ENCODE results near the gene CAPSL. TPM values are rescaled to one million over a fixed set of nuclear protein-coding genes. Genes with fewer than 3 reads are reported as not detected.

The CAPSL gene
- total and polyA plus RNA-seq, 2 of the 8 experiments (the other 6 are each of a cell fraction or from before 2014, with no cell fraction given), result not detected

DNA sequence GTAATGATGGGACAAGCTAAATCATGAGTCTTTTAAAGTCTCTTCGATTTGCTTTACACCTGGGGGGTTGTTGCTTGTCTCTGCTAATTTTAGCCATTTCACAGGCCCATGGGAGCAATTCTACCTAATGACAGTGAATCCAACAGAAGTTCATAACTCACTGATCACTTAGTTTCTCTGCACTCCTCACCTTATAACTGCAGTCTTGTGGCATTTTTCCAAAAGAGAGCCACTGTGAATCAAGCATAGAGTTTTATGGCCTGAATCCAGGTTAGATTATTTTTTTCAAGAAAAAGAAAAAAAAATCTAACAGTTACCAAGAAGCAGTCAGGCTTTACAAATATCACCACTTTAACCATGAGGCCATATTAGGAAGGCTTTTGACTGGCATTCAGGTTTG is 83.2 kb downstream of the CAPSL start:
- H3K4me3 ChIP-seq (ENCODE audit: extremely low read depth in 1 of 4, insufficient read depth in 2 of 4, low read depth in 3 of 4, low read length in 4 of 4), result no peak overlapping the region
- H3K4me2 ChIP-seq (ENCODE audit: insufficient read depth in 1 of 2, low read depth in 2 of 2, low read length in 2 of 2), result no peak overlapping the region
- no peaks in the 10 kb centered on the region for H3K36me3 ChIP-seq (ENCODE audit: control insufficient read depth in 2 of 4, insufficient read depth in 4 of 4, low read length in 3 of 4)
- no peak overlapping the region for H3K56ac ChIP-seq (replicated peaks; ENCODE audit: insufficient read length, low read depth, low read length)
- WGBS, 2 experiments (ENCODE audit: extremely low coverage in 1 of 2, insufficient coverage in 1 of 2, insufficient read length in 1 of 2, insufficient replicate concordance in 2 of 2, low coverage in 1 of 2, low lambda C conversion rate in 2 of 2, missing lambda C conversion rate in 1 of 2), result 92% methylated on average over 1 of the region's 1 CpG; no CpG with 5 or more reads in 1 of the 2 experiments
- no peak overlapping the region for H2BK15ac ChIP-seq (ENCODE audit: low read length)
- no peaks in the 10 kb centered on the region for H3K27me3 ChIP-seq (replicated peaks in 1 of 4; ENCODE audit: control insufficient read depth in 3 of 4, extremely low read depth in 1 of 4, insufficient read depth in 3 of 4, low read length in 3 of 4)
- FAIRE-seq (no peak), DNase-seq (ENCODE audit: low read depth in 1 of 2, low spot score in 2 of 2) (no peak)
- H2AK5ac ChIP-seq (ENCODE audit: low read depth, low read length), result no peak overlapping the region
- no peaks in the 10 kb centered on the region for H3K79me2 ChIP-seq (ENCODE audit: control insufficient read depth in 1 of 2, insufficient read depth in 2 of 2, low read length in 2 of 2)
- no peak overlapping the region for H3K9ac ChIP-seq (replicated peaks in 1 of 4; ENCODE audit: extremely low read depth in 1 of 4, low read depth in 3 of 4, low read length in 3 of 4)
- no peaks in the 10 kb centered on the region for H3K23me2 ChIP-seq (ENCODE audit: low read depth, low read length)
- H2BK120ac ChIP-seq (replicated peaks; ENCODE audit: low read depth, low read length), result no peak overlapping the region
- no peak overlapping the region for H3K14ac ChIP-seq (ENCODE audit: insufficient read length)
- H3K9me3 ChIP-seq (ENCODE audit: insufficient read depth in 2 of 2, low read depth in 1 of 2, low read length in 1 of 2), result no peaks in the 10 kb centered on the region
- peaks cover 0 to 7% (median 2%) of the 10 kb centered on the region in 4 experiments; a peak in 3 of 7 replicates for H3K4me1 ChIP-seq (replicated peaks in 1 of 4; ENCODE audit: control insufficient read depth in 3 of 4, insufficient read depth in 4 of 4, low read length in 3 of 4)
- H3K4ac ChIP-seq (replicated peaks; ENCODE audit: insufficient read length, low read depth, low read length), result no peak overlapping the region
- no peak overlapping the region for H2AFZ ChIP-seq (ENCODE audit: low read length)
- H2BK12ac ChIP-seq (ENCODE audit: low read depth, low read length), result no peak overlapping the region
- no peak overlapping the region for H3K27ac ChIP-seq (ENCODE audit: low read depth, low read length)
- H4K91ac ChIP-seq (replicated peaks; ENCODE audit: insufficient read length, low read length), result no peak overlapping the region
- no peak overlapping the region for H2BK5ac ChIP-seq (ENCODE audit: low read depth, low read length)
- H3K79me1 ChIP-seq (ENCODE audit: low read depth, low read length), result no peaks in the 10 kb centered on the region
- H4K5ac ChIP-seq (ENCODE audit: insufficient read length, low read depth, low read length), result no peak overlapping the region
- H4K20me1 ChIP-seq (replicated peaks in 1 of 2; ENCODE audit: control insufficient read depth in 1 of 2, insufficient read depth in 2 of 2, low read length in 2 of 2), result no peaks in the 10 kb centered on the region
- no peak overlapping the region for H3K18ac ChIP-seq (ENCODE audit: extremely low read depth, low read length)
- no peak overlapping the region for H3K23ac ChIP-seq (ENCODE audit: insufficient read length)
- POLR2A ChIA-PET (ENCODE audit: partially characterized antibody), result no interaction called here
- CTCF ChIA-PET (ENCODE audit: partially characterized antibody), result no interaction called here
- H4K8ac ChIP-seq (ENCODE audit: extremely low read depth, insufficient read depth, low read length), result no peak overlapping the region
- H2BK20ac ChIP-seq (ENCODE audit: low read length), result no peak overlapping the region
- no peak for TF ChIP-seq TAF1 (IDR thresholded peaks at IDR 0.05; ENCODE audit: low read depth, low read length)
